Loucy (cell line): ENCODE measurements around the gene HOXB9.

Experiments used
- CTCF ChIP-seq: fragments of 200-600 bp; sonication (generic); conservative IDR thresholded peaks from 2 replicates; pipeline ENCODE4 v1.5.1; 2014; ENCODE audit warnings: mild to moderate bottlenecking, antibody characterized with exemption, low read length
- EZH2phosphoT487 ChIP-seq: fragments of 200-600 bp; IDR thresholded peaks from 2 replicates; pipeline ENCODE4 v1.6.1; 2018; ENCODE audit warnings: antibody characterized with exemption, mild to moderate bottlenecking, moderate library complexity, borderline replicate concordance

- TF ChIP-seq CTCF: no peak
- no peak for TF ChIP-seq EZH2phosphoT487
Observed at GRCh38 chr17:48593126-48593829, 32.9 kb downstream of the HOXB9 start, which contains the start of gene HOXB5.
